HG03045 (cell line): ENCODE results near the gene LYSMD3.

Source experiments
- ATAC-seq: cut with Tn5 transposase; IDR thresholded peaks from one replicate; pipeline ENCODE4 v1.9.1; 2021; ENCODE audit warnings: mild to moderate bottlenecking, moderate library complexity; ENCODE audit not compliant: unreplicated experiment

The LYSMD3 gene

GRCh38 chr5:90483206-90483605, 46.2 kb downstream of the LYSMD3 start:
- no peak for ATAC-seq

DNA sequence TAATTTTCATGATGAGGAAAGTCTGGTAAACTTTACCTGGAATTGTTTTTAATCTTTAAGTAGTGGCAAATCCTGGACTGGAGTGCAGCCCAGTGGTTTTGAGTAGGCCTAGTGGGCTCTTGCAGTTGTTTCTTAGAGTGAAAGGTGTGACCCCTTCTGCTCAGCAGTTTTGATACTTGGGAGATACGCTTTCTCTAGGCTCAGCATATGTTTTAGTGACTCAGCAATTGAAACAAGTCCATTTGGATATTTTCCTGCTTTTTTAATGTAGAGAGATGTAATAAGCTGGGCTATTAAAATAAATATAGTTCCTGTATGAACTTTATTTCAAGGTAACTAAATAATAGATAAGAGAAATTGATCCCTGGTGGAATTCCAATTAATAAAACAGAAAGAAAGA, 48.7 kb downstream of the LYSMD3 start:
- ATAC-seq = no peak

DNA sequence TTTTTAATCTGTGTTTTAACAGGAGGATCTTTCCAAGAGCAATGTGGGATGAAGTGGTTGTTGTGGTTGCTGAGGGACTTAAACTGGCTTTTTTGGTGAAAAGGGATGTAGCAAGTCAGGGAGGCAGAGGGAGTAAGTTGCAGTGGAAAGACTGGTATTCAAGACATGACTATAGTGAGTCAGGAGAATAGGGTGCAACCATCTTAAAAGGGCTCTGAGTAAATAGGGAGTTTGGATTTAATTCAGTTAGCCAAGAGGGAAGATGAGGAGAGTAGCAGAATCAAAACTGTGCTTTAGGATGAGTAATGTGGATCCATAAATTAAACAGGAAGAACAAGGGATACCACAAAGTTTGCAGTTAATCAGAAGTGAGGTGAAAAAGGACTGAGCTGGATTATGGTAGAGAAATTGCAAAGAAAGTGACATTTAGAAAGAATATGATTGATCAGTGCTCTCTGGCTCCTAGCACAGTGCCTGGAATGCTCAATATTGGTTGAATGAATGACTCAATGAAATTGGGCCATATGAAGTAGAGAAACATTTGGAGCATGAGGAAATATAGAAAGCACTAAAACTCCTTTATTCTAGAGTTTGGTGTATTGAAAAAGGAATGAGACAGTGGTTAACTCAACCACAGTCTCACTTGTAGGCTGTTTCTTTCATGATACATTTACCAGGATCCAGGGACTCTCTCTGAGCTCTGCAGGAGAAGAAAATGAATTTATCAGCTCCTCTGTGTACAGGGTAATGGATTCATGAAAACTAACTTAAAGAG, 49.6 kb downstream of the LYSMD3 start:
- no peak for ATAC-seq

DNA sequence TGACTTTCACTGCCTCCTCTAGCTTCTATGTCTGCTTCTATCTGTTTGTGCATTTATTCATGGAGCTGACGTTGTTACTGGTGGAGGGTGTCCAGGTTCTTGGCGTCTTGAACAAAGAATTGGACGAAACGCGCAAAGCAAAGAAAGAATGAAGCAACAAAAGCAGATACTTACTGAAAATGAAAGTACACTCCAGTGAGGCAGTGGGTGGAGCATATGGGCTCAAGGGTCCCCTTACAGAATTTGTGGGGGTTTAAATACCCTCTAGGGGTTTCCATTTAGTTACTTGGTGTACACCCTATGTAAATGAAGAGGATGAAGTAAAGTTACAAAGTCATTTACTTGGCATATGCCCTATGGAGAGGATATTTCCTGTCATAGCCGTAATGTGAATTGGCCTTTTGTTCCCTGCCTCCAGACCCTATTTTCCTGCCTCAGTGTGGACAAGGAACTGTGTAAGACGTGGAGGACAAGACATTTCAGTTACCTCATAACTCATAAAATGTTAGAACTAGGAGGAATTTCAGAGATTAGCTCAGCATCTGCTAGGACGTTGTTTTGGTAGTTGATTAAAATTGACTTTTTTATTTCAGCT, 51.7 kb downstream of the LYSMD3 start:
- no peak for ATAC-seq

GRCh38 chr5:90477073-90477472, 52.3 kb downstream of the LYSMD3 start:
- no peak for ATAC-seq

GRCh38 chr5:90476391-90476790, 53.0 kb downstream of the LYSMD3 start:
- ATAC-seq = no peak

DNA sequence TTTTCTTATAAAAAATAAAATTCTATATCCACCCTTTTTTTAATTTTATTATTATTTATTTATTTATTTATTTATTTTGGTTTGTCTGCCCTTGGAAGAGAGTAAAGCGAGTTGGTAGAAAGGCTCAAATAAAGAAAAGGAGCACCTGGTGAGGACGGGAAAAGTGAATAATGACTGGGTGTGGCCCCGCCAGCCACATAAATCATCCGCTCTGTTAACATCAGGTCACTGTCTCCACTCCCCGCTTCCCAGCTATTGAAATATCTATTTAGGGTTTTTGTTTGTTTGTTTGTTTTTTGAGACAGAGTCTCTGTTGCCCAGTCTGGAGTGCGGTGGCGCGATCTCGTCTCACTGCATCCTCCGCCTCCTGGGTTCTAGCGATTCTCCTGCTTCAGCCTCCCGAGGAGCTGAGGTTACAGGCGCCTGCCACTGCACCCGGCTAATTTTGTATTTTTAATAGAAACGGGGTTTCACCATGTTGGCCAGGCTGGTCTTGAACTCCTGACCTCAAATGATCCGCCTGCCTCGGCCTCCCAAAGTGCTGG, 53.9 kb downstream of the LYSMD3 start:
- ATAC-seq = no peak

DNA sequence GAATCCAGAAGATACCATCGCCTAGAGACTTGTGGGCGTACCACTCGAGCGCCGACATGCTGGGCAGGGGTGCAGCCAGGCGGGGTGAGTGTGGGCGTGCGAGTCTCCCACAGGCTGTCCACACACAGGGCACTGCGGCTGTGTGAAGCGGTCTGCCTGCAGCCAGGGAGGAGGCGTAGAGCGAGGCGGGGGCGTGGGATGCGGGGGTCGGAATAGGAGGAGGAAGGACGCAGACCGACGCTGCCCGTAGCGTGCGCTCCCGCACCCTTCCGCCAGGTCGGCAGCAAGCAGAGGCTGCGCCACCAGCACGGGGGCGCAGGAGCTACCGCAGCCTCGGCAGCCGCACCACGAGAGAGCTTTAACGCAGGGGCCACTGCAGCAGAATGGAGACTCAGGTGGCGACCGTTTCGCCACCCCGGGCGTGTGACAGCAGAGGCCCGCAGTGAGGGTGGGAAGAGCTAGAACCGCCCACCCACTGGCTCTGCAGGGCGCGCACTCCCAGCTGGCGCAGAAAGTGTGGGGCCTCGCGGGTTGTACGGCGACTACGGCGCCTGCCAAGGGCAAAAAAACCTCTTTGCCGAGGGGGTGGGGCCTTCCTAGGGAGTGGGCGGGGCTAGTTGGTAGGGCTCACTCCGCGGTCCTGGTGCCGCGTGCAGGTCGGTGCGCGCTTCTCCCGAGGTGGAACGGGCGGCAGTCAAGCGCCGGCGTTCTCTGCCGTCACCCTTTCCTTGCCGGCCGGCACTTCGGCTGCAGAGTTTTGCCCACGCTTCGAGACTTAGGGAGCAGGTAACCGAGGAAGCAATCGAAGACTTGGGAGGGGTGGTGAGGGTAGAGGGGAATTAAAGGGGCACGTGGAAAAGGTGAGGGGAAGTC, 54.9 kb downstream of the LYSMD3 start, which contains the start of the genes MBLAC2 and POLR3G:
Gene MBLAC2 (minus strand): TSS at position 537 of the 873 bp plus-strand sequence. CDS start 479 bp downstream, at position 58.
Gene POLR3G (plus strand): TSS at position 630 of the 873 bp plus-strand sequence. CDS start 10,704 bp downstream, outside the sequence.
- peak; percentile 93 for ATAC-seq

DNA sequence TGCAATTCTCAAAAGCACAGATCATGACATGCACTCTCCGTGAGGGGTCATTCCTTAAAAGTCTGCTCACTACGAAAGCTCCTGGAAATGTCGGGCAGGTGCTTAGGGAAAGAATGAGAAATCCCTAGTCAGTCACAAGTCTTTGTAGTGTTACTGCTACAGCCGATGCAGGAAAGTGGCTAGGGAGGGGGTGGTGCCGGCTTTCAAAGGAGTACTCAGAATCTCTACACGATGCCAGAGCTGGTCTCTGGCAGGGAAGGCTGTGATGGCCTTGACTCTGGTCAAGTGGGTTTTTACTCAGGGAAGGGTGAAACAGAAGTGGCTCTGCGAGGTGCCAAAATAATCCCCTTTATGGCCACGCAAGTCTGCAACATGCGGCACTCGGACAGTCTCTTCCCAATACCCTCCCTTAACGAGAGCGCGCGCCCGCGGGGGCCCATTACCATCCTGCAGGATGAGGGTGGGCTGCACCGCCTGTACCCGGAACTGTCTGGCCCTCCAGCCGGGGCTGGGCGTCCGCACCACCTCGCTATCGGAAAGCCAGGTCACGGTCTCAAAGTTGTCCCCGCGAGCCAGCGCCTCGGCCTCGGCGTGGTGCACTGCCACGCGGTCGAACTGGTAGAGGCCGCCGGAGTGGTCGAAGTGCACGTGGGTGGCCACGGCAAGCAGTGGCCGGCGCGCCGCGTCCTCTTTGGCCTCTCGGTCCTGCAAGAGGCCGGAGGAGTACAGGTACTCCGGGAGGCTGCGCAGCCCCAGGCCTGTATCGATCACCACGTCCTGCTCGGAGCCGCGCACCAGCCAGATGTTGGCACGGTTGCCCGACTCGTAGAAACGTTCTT, 55.8 kb downstream of the LYSMD3 start:
- peak; percentile 20 for ATAC-seq

DNA sequence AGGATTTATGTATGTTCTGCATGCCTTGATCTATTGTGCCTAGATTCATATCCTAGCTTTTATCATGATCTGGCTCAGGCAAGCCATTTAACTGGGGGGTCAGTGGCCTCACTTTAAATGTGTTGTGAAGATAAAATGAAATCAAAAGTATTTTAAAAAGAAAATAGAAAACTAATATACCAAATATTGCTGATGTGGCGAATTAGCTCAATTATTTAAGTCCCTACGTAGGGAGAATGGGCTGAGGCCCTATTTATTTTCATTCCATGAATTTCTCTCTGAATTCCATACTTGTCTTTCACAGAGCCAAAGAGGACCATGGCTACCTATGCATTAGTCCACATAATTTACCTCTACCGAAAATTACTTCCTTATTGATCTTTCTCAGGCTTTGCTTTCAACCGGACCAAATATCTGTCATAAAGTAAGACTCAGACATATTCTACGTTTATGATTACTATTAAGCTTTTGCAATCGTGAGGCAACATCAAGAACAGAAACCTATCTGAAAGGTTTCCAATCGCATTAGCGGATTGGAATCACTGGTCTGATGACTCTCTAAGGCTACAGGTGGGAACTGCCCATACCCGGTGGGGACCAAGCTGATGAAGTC, 56.5 kb downstream of the LYSMD3 start:
- ATAC-seq = no peak
